WTC11 (cell line): ENCODE data around the gene IFI27L2. TPM values are rescaled to one million over a fixed set of nuclear protein-coding genes. Genes with fewer than 3 reads are reported as not detected.

Experiments
- ATAC-seq: fragments of 200-7000 bp; cut with Tn5 transposase; 2 replicates; pipeline ENCODE4 v1.10.0; 2021; ENCODE audit warnings: mild to moderate bottlenecking, moderate library complexity
- CTCF ChIA-PET: fragments of 300-600 bp; sonication (Branson Sonifier 250); formaldehyde crosslinking; loops from one replicate; lab custom pipeline; 2021; ENCODE audit warnings: antibody characterized with exemption; lab: Charles Lee
- POLR2A ChIA-PET: fragments of 350-600 bp; sonication (Branson Sonifier 250); formaldehyde crosslinking; loops from one replicate; lab custom pipeline; 2021; ENCODE audit warnings: antibody characterized with exemption; lab: Charles Lee
- DNase-seq: peaks from one replicate; pipeline ENCODE4 v3.0.0; 2021; ENCODE audit warnings: low spot score
- H3K27ac Mint-ChIP-seq: 2 replicates; pipeline ENCODE4 v1.8.0; 2021; ENCODE audit warnings: mixed read lengths
- H3K27me3 Mint-ChIP-seq: 2 replicates; pipeline ENCODE4 v1.8.0; 2021; ENCODE audit warnings: low read depth, mild to moderate bottlenecking, moderate library complexity, mixed read lengths
- H3K36me3 Mint-ChIP-seq: 2 replicates; pipeline ENCODE4 v1.8.0; 2021; ENCODE audit warnings: mixed read lengths
- H3K4me1 Mint-ChIP-seq: 2 replicates; pipeline ENCODE4 v1.8.0; 2022; ENCODE audit warnings: mixed read lengths
- H3K4me3 Mint-ChIP-seq: 2 replicates; pipeline ENCODE4 v1.8.0; 2021; ENCODE audit warnings: mild to moderate bottlenecking, moderate library complexity, mixed read lengths
- H3K9me3 Mint-ChIP-seq: 2 replicates; pipeline ENCODE4 v1.8.0; 2021; ENCODE audit warnings: mixed read lengths
- ARID4B ChIP-seq: sonication (generic); formaldehyde crosslinking; IDR thresholded peaks from 2 replicates; pipeline ENCODE4 v1.8.0; 2023; ENCODE audit warnings: missing genetic modification reagents, mild to moderate bottlenecking, borderline replicate concordance
- ATF6 ChIP-seq: sonication (generic); formaldehyde crosslinking; IDR thresholded peaks from 2 replicates; pipeline ENCODE4 v1.8.1; 2023; ENCODE audit warnings: mild to moderate bottlenecking, missing genetic modification reagents
- CREB1 ChIP-seq: sonication (generic); formaldehyde crosslinking; IDR thresholded peaks from 2 replicates; pipeline ENCODE4 v1.8.0; 2023; ENCODE audit warnings: mild to moderate bottlenecking, missing genetic modification reagents
- CREM ChIP-seq: sonication (generic); formaldehyde crosslinking; IDR thresholded peaks from 2 replicates; pipeline ENCODE4 v1.8.1; 2022; ENCODE audit warnings: mild to moderate bottlenecking, missing genetic modification reagents, moderate library complexity
- FOXK1 ChIP-seq: sonication (generic); formaldehyde crosslinking; IDR thresholded peaks from 2 replicates; pipeline ENCODE4 v1.8.0; 2022; ENCODE audit warnings: mild to moderate bottlenecking, moderate library complexity, missing genetic modification reagents
- GRHL2 ChIP-seq: fragments of 250-450 bp; sonication (Bioruptor Pico); IDR thresholded peaks from 2 replicates; pipeline ENCODE4 v1.8.0; 2022; ENCODE audit warnings: mild to moderate bottlenecking, moderate library complexity; ENCODE audit not compliant: insufficient replicate concordance, severe bottlenecking
- IRF1 ChIP-seq: sonication (generic); formaldehyde crosslinking; IDR thresholded peaks from 2 replicates; pipeline ENCODE4 v1.8.0; 2023; ENCODE audit warnings: missing genetic modification reagents
- JAZF1 ChIP-seq: fragments of 250-450 bp; sonication (Bioruptor Pico); IDR thresholded peaks from 2 replicates; pipeline ENCODE4 v1.9.0; 2021; ENCODE audit warnings: moderate library complexity, mild to moderate bottlenecking, inconsistent platforms
- NFE2L1 ChIP-seq: sonication (generic); formaldehyde crosslinking; IDR thresholded peaks from 2 replicates; pipeline ENCODE4 v1.8.1; 2023; ENCODE audit warnings: missing genetic modification reagents
- NR3C1 ChIP-seq: sonication (generic); formaldehyde crosslinking; conservative IDR thresholded peaks from 2 replicates; pipeline ENCODE4 v1.8.1; 2023; ENCODE audit warnings: low read depth, mild to moderate bottlenecking, missing genetic modification reagents
- SMAD3 ChIP-seq: sonication (generic); formaldehyde crosslinking; IDR thresholded peaks from 2 replicates; pipeline ENCODE4 v1.8.0; 2022; ENCODE audit warnings: missing genetic modification reagents, mild to moderate bottlenecking, borderline replicate concordance
- SP1 ChIP-seq: sonication (generic); formaldehyde crosslinking; conservative IDR thresholded peaks from 2 replicates; pipeline ENCODE4 v1.8.1; 2022; ENCODE audit warnings: missing genetic modification reagents
- TEAD1 ChIP-seq: sonication (generic); formaldehyde crosslinking; IDR thresholded peaks from 2 replicates; pipeline ENCODE4 v1.8.0; 2022; ENCODE audit warnings: mild to moderate bottlenecking, missing genetic modification reagents
- TP53 ChIP-seq: sonication (generic); formaldehyde crosslinking; IDR thresholded peaks from 2 replicates; pipeline ENCODE4 v1.8.1; 2023; ENCODE audit warnings: mild to moderate bottlenecking, missing genetic modification reagents
- ZBTB21 ChIP-seq: sonication (generic); formaldehyde crosslinking; IDR thresholded peaks from 2 replicates; pipeline ENCODE4 v1.8.1; 2023; ENCODE audit warnings: mild to moderate bottlenecking, missing genetic modification reagents, borderline replicate concordance
- ZNF121 ChIP-seq: sonication (generic); formaldehyde crosslinking; IDR thresholded peaks from 2 replicates; pipeline ENCODE4 v1.8.0; 2023; ENCODE audit warnings: missing genetic modification reagents
- ZNF281 ChIP-seq: sonication (generic); formaldehyde crosslinking; IDR thresholded peaks from 2 replicates; pipeline ENCODE4 v1.8.0; 2023; ENCODE audit warnings: mild to moderate bottlenecking, missing genetic modification reagents
- ZNF423 ChIP-seq: fragments of 250-450 bp; sonication (Bioruptor Pico); IDR thresholded peaks from 2 replicates; pipeline ENCODE4 v2.1.2; 2022; ENCODE audit warnings: mild to moderate bottlenecking, moderate library complexity
- total RNA-seq: library from RNA; stranded (reverse); gene quantifications from 3 replicates; pipeline ENCODE4 v1.2.3, GENCODE V29; 2021
- TF ChIP-seq, protein P1 (sequence below): sonication (generic); formaldehyde crosslinking; conservative IDR thresholded peaks from 2 replicates; pipeline ENCODE4 v1.8.1; 2022; ENCODE audit warnings: mild to moderate bottlenecking, missing genetic modification reagents
- TF ChIP-seq, protein P2 (sequence below): fragments of 250-450 bp; sonication (Bioruptor Pico); IDR thresholded peaks from 2 replicates; pipeline ENCODE4 v1.9.0; 2021; ENCODE audit warnings: mild to moderate bottlenecking
- TF ChIP-seq, protein P3 (sequence below): fragments of 250-450 bp; sonication (Bioruptor Pico); IDR thresholded peaks from 2 replicates; pipeline ENCODE4 v1.9.0; 2021; ENCODE audit warnings: moderate library complexity, mild to moderate bottlenecking, inconsistent platforms, borderline replicate concordance

Gene IFI27L2
- total RNA-seq, 1 experiment from 2014 or later = 22.1 TPM

- TF ChIP-seq ARID4B (CRISPR knock-in tag) (no peak), ATF6 (CRISPR knock-in tag) (no peak), TEAD1 (CRISPR knock-in tag) (no peak), FOXK1 (CRISPR knock-in tag) (no peak), SMAD3 (CRISPR knock-in tag) (no peak), NFE2L1 (CRISPR knock-in tag) (no peak), TP53 (CRISPR knock-in tag) (no peak)
- TF ChIP-seq, protein P1, sequence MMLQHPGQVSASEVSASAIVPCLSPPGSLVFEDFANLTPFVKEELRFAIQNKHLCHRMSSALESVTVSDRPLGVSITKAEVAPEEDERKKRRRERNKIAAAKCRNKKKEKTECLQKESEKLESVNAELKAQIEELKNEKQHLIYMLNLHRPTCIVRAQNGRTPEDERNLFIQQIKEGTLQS = no peak
Observed at GRCh38 chr14:94142836-94143235, 13.4 kb upstream of the IFI27L2 start (continued).

DNA sequence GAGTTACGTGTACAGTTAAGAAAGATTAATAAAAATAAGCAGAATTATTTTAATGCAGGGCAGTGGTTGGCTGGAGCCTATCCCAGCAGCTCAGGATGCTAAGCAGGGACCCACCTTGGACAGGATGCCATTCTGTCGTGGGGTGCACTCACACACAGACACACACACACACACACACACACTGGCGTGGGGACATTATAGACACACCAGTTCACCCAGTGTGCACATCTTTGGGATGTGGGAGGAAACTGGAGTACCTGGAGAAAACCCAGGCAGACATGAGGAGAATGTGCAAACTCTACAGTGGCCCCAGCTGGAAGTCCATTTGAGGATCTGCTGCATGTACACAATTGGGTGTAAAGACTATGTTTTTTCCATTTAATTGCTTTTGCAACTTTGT, 12.8 kb upstream of the IFI27L2 start:
- H3K9me3 Mint-ChIP-seq = no peaks in the 10 kb centered on the region

DNA sequence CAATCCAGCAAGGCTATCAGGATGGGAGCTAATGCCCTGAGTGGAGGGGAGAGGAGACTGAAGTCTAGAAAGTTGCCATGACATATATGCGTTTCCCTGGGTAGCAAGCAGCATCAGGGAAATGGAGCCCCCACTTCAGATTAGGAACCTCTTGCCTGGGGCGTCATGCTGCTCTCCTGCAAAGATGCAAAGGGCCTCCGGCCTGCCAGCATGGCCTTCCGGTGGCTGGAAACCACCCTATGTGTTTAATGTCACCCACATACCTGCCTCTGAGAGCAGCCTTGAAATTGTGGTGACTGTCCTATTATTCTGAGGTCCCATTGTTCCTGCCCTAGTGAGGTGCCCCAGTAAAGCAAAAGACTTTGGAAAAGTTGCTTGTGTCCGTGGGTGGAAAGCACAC, 10.0 kb upstream of the IFI27L2 start:
- peaks cover 21% of the 10 kb centered on the region for H3K4me1 Mint-ChIP-seq
- ATAC-seq (no peak), DNase-seq (no peak)
- POLR2A ChIA-PET = no interaction called here
- no peak overlapping the region for H3K27ac Mint-ChIP-seq
- peaks cover 20% of the 10 kb centered on the region for H3K9me3 Mint-ChIP-seq
- CTCF ChIA-PET = interaction anchor here (0.6 to 3.7 kb wide), 10 partner anchors 26 to 686 kb away, joined by 3 to 45 read pairs (median 4); partner anchors contain the start of gene PPP4R4
- peaks cover 7% of the 10 kb centered on the region; the same call in 1 of the 2 replicates for H3K27me3 Mint-ChIP-seq
- no peak overlapping the region for H3K4me3 Mint-ChIP-seq
- peaks cover 13% of the 10 kb centered on the region for H3K36me3 Mint-ChIP-seq
- TF ChIP-seq CREM (no peak), JAZF1 (CRISPR knock-in tag) (no peak), NR3C1 (CRISPR knock-in tag) (no peak), CREB1 (CRISPR knock-in tag) (no peak), ZNF423 (CRISPR knock-in tag) (no peak), ZNF281 (CRISPR knock-in tag) (no peak), GRHL2 (CRISPR knock-in tag) (no peak)
- TF ChIP-seq, protein P1 = no peak

More for the DNA sequence above, 12.8 kb upstream of the IFI27L2 start:
- TF ChIP-seq NR3C1 (CRISPR knock-in tag) (no peak), SP1 (CRISPR knock-in tag) (no peak), IRF1 (CRISPR knock-in tag) (no peak), ZNF121 (CRISPR knock-in tag) (no peak), ZBTB21 (CRISPR knock-in tag) (no peak), GRHL2 (CRISPR knock-in tag) (no peak), SMAD3 (CRISPR knock-in tag) (no peak)
- TF ChIP-seq, protein P2, sequence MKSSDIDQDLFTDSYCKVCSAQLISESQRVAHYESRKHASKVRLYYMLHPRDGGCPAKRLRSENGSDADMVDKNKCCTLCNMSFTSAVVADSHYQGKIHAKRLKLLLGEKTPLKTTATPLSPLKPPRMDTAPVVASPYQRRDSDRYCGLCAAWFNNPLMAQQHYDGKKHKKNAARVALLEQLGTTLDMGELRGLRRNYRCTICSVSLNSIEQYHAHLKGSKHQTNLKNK (CRISPR knock-in tag) = no peak
- TF ChIP-seq, protein P3, sequence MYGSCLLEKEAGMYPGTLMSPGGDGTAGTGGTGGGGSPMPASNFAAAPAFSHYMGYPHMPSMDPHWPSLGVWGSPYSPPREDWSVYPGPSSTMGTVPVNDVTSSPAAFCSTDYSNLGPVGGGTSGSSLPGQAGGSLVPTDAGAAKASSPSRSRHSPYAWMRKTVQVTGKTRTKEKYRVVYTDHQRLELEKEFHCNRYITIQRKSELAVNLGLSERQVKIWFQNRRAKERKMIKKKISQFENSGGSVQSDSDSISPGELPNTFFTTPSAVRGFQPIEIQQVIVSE (CRISPR knock-in tag) = no peak
- TF ChIP-seq, all 79 proteins: peak for 0
- Mint-ChIP-seq H3K36me3 (no peaks in the 10 kb centered on the region), H3K27me3 (no peaks in the 10 kb centered on the region), H3K4me3 (no peak overlapping the region), H3K27ac (no peak overlapping the region), H3K4me1 (peaks cover 25% of the 10 kb centered on the region)
- DNase-seq (no peak), ATAC-seq (no peak)
- POLR2A ChIA-PET = no interaction called here
- CTCF ChIA-PET = interaction anchor here (0.6 to 2.9 kb wide), 7 partner anchors 10 to 203 kb away, joined by 3 to 22 read pairs (median 9); partner anchors contain the start of genes IFI27L2 and PPP4R4
